GM19468 (cell line): Measurements from ENCODE around the gene TFPI.
"Not testable (repeated sequence)": the region's sequence is repeated elsewhere in the genome, so short reads cannot be mapped to it uniquely, and the experiment has no call there.

ENCODE experiments used
- ATAC-seq: cut with Tn5 transposase; IDR thresholded peaks from one replicate; pipeline ENCODE4 v1.9.1; 2021; ENCODE audit warnings: mild to moderate bottlenecking, moderate library complexity, moderate number of reproducible peaks; ENCODE audit not compliant: unreplicated experiment; ENCODE audit errors: extremely low read depth

Gene TFPI

GRCh38 chr2:187556493-187556892 lies 2.3 kb upstream of the TFPI start:
- not testable (repeated sequence) for ATAC-seq

DNA sequence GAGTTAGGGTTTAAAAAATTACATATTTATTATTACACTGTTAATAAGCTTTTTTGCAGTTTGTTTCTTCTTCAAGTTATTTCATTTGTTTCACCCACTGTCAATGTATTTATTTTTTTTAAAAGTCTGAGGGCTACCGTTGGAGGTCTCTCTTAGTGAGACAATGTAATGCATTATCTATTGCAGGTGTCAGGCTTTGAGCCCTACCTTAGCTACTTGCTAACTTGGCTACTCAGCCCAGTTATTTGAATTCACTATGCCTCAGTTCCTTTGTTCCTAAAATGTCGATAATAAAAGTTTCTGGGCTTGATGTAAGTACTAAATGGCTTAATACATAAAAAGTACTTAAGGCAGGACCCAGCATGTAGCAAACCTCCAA lies 458 bp upstream of the TFPI start:
- no peak for ATAC-seq

GRCh38 chr2:187552828-187553681 lies 1.2 kb downstream of the TFPI start:
- no peak for ATAC-seq

GRCh38 chr2:187552381-187552780 lies 1.9 kb downstream of the TFPI start:
- no peak for ATAC-seq

GRCh38 chr2:187550857-187551256 lies 3.4 kb downstream of the TFPI start:
- no peak for ATAC-seq

GRCh38 chr2:187549951-187550555 lies 4.2 kb downstream of the TFPI start:
- no peak for ATAC-seq

DNA sequence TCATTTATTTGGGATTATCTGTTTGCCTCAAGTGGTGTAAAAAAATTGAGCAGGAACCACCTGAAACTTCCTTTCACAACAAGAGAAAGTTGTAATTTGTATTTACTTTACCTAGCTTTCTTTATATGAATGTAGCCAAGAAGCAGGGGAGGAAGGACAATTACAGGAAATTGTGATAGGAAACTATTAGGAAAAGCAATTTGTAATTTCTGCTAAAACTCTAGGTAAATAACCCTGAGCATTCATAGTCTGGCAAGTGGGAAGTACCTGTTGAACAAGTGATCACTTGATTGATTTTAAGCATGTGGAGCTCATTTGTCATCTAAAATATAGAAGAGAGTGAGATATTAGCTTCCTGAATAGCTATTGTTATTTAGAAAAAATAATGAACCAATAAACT lies 5.0 kb downstream of the TFPI start:
- no peak for ATAC-seq

DNA sequence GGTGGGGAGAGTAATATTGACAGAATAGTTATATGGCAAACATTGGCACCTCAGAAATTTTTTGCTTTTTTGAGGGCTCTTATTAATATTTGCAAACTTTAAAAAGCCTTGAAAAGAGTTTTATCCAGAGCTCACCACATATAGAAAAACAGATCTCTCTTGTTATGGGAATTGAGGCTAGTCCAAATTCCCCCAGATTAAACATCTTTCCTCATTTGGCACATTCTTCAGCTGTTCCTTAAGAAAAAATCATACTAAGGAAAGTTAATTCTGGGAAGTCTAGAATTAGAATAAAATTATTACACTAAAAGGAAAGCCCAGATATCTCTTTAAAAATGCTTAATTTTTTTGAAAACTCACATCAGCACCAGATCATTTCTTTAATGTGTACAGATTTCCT lies 5.6 kb downstream of the TFPI start:
- no peak for ATAC-seq

DNA sequence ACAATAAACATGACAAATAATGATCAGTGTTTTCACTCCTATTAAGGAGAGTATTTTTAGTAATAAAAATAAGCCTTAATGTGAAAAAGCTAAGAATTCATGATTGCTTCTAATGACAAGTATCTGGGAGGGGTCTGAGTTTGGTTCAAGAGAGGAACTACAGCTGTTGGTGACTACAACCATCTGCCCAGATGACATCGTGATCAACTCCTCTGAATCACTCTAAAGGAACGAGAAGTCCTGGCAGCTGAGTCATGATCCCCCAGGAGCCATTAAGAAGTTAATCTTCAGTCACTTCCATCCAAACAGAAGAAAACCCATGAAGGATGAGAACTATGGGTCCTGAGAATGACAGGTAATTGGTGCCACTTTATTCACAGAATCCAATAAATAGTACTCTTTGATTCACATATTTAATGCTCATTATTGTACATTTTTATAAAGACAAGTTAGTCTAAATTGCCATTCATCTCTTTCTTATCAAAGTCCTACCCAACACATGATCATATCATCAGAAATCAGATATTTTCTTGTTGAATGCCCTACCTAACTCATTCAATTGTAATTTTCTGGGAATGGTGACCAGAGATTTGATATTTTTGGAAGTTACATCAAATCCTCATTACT lies 6.8 kb downstream of the TFPI start:
- no peak for ATAC-seq

GRCh38 chr2:187546762-187547333 lies 7.4 kb downstream of the TFPI start:
- no peak for ATAC-seq

DNA sequence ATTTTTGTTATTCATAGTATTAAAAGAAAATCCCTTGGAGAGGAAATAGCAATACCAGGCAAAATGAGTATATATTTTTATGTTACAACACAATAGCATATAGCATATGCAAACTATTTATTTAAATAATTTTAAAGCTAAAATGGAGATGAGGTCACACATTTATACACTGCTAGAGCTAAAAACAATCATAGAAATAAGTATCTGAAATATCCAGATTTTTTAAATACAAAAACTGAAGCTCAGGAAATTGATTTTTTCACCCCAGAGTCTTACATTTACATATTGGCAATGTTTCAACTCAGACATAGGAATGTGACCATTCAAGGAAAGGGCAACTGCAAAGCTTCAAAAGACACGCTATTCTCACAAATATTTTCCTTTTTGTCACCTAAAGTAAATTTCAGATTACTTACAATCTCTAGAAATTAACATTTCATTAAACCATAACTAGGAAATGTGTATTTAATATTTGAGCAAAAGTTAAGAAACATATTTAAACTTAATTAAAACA lies 8.9 kb downstream of the TFPI start:
- ATAC-seq = no peak

GRCh38 chr2:187544371-187545080 lies 9.7 kb downstream of the TFPI start:
- ATAC-seq = no peak

- ATAC-seq = no peak
These were observed 10.7 kb downstream of the TFPI start for GRCh38 chr2:187543488-187543887.

- ATAC-seq = no peak
These were observed 12.1 kb downstream of the TFPI start for GRCh38 chr2:187542123-187542522.

DNA sequence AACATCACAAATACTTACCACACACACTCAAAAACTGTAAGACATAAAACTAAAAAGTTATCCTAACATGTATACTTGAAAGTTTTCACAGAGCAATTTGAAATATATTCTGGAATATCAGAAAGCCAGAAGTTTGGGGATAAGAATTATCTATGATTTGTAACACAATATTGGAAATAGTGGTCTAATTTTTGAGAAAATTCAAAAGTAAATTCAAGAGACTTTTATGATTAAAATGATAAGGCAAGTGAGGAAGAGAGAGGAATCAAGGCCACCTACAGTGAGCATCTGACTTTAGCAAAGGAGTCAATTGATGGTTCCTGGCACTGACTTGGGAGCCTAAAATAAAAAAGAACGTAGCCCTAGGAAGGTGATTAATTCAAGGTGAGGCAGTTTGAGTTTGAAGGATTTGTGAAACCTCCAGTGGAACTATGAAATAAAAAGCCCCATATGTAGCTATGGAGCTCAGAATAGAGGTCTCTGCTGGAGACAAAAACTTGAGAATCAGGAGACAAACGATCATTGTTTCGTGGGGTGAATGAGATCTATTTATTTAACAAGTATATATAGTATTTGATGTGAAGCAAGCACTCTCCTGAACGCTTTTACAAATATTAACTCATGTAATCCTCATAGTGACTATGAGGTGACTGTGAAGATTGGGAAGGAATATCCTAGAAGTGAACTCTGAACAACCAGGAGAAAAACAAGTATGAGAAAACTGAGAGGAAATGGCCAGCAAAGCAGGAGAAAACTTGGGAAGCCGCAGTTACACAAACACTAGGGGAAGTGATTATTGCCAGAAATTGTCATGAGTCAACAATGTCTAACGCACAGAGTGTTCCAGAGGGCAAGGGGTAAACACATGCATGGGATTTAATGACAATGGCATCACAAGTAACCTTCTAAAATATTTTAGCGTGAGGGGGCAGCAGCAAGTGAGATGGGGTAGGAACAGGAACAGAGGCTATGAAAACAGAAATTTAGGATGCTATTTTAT lies 12.8 kb downstream of the TFPI start:
- ATAC-seq = no peak

DNA sequence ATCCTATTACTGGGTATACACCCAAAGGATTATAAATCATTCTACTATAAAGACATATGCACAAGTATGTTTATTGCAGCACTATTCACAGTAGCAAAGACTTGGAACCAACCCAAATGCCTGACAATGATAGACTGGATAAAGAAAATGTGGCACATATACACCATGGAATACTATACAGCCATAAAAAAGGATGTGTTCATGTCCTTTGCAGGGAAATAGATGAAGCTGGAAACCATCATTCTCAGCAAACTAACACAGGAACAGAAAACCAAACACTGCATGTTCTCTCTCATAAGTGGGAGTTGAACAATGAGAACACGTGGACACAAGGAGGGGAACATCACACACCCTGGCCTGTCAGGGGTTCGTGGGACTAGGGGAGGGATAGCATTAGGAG lies 16.0 kb downstream of the TFPI start:
- ATAC-seq = not testable (repeated sequence)

GRCh38 chr2:187535381-187535780 lies 18.9 kb downstream of the TFPI start:
- not testable (repeated sequence) for ATAC-seq

DNA sequence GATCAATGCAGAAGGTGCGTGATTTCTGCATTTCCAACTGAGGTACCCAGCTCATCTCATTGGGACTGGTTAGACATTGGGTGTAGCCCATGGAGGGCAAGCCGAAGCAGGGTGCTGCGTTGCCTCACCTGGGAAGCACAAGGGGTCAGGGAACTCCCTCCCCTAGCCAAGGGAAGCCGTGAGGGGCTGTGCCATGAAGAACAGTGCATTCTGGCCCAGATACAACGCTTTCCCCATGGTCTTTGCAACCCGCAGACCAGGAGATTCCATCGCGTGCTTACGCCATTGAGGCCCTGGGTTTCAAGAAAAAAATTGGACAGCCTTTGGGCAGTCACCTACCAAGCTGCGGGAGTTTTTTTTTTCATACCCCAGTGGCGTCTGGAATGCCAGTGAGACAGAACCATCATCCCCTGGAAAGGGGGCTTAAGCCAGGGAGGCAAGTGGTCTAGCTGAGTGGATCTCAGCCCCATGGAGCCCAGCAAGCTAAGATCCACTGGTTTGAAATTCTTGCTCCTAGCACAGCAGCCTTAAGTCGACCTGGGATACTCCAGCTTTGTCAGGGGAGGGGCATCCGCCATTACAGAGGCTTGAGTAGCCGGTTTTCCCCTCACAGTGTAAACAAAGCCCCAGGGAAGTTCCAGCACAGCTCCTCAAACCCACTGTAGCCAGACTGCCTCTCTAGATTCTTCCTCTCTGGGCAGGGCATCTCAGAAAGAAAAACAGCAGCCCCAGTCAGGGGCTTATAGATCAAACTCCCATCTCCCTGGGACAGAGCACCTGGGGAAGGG lies 21.7 kb downstream of the TFPI start:
- ATAC-seq = no peak
